Lung microvascular endothelial cell (primary cell): Measurements from ENCODE around the gene SSRP1. TPM values are rescaled to one million over a fixed set of nuclear protein-coding genes. Genes with fewer than 3 reads are reported as not detected.
"Not testable (repeated sequence)": the region's sequence is repeated elsewhere in the genome, so short reads cannot be mapped to it uniquely, and the experiment has no call there.

ENCODE experiments used
- DNase-seq, 2 donors: peaks; one replicate each; pipeline versions ENCODE4 v3.0.0 to v3.0.0-alpha.2; 2010; ENCODE audit warnings: low read depth in 2 of 2
- total RNA-seq: library from RNA; depleted of rRNA; stranded (reverse); fragments of >200 nt; gene quantifications from 2 replicates; pipeline ENCODE4 v1.2.1, GENCODE V29; 2014

Gene SSRP1
- total RNA-seq, 1 donor from 2014 or later = 34.5 TPM

DNA sequence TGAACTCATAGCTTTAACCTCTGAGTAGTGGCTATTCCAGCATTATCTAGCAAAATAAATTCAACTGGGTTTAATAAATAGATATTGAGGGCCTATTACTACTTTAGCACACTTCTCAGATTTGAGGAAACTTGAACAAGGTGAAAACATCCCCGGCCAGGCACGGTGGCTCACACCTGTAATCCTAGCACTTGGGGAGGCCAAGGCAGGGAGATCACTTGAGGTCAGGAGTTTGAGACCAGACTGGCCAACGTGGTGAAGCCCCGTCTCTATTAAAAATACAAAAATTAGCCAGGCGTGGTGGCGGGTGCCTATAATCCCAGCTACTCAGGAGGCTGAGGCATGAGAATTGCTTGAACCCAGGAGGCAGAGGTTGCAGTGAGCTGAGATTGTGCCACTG, 1.2 kb upstream of the SSRP1 start:
- DNase-seq = not testable (repeated sequence)

DNA sequence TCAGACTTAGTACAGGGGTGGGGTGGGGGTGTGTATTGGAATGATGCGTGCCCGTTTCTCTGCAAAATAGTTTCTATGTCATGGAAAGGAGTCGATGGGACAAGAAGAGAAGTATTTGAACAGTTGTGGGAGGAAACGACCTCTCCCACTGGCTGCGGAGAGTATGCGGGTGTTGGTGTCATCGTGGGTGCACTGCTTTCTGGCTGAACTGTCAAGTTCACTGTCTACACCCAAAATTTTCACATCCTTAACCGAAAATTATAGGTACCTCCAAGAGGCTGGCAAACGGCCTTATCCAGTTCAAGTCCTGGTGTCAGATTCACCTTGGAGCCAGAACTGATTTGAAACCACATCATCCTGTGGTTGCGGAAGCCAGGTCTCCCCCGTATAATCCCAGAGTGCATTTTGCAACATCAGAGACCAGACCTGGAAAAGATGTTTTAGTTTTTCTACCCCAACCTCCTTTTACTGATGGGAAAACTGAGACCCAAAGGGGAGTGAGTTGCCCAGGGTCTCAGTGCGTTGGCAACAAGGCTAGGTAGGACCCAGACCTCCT, 497 bp upstream of the SSRP1 start:
- no peak for DNase-seq

DNA sequence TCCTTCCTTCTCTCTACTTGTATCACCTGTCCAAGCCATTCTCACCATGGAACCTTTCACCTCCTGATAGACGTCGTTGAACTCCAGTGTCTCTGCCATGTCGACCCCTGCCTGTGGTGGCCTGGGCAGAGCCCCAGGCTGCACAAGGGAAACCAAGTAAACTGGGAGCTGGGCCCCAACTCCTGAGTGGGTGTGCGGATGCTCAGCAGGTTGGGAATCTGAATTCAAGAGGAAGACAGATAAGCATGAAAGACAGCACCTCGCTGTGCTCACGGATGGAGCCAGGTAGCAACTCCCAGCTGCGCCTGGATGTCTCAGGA, 709 bp downstream of the SSRP1 start:
- DNase-seq = no peak

DNA sequence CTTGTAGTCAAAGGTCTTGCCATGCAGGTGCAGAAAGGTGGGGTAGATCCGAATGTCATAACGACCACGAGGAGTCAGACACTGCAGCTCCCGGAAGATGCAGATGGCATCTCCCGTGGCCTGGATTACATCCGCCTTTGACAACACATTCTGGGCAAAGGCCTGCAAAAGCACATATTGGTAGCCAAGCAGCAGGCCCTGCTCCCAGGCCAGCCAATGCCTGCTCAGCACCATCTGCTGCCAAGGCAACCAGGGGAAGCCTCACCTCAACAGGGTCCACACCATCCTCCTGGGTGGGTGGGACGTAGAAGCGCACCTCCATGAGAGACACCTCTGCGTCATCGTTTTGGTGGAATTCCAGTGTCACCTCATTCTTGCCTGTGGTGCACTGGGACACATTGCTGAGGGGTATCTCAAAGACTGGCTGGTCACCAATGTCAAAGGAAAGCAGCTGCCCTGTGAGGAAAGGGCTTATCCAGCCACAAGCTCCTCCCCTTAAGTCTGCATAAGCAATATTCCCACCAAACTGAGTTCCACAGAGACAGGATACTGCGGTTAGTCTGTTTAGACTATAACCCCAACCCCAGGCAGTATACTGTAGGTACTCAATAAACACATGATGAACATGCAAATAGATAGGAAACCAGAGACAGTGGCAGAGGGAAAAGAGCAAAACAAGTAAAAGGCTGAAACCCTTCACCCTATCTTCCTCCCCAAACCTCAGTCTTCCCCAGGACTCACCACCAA, 2.8 kb downstream of the SSRP1 start:
- no peak for DNase-seq

DNA sequence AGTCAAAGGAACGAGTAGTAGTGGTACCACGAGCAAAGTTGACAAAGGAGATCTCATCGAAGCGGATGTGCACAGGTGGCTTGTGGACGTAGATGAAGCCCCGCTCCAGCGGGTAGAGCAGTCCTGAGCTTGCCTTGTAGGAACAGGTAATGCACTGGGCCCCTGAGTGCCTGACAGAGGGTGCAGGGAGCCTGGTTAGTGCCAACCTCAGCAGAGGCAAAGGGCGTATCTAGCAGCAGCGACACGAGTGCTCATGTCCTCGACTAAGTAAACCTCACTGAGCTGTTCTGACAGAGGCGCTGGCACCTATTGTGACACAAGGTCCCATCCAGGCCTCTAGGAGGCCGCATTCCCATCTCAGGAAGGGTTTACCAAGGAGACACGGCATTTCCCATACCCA, 4.0 kb downstream of the SSRP1 start:
- no peak for DNase-seq

DNA sequence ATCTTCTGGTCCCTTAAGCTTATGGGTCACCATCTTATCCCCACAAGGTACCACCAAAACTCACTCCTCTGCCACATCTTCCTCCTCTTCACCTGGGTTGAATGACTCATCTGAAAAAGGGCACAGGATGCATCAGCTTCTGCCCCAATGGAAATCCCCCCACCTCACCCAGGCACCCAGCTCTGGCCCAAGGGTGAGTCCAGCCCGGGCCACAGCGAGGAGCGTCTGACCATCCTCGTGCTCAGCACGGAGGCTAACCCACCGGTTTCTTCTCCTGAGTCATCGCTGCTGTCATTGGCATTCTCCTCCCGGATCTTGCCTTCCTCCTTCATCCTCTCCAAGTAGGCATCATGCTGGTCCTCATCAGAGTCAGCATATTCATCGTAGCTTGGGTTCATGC, 5.7 kb downstream of the SSRP1 start:
- DNase-seq = no peak

DNA sequence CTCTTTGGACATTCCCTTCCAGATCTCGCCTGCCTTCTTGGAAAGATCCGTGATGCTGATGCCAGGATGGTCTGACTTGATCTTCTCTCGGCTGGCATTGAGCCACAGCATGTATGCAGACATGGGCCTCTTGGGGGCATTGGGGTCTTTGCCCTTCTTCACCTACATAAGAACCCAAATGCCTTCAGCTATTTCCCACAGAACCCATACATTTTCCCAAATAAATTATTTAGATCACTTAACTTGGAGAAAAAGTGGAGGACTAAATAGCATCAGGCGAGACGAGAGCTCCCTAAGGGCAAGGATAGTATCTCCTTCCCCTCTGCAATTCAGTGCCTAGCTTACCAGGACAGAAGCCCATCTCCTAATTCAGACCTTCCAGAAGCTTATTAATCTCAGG, 8.0 kb downstream of the SSRP1 start:
- DNase-seq = no peak

DNA sequence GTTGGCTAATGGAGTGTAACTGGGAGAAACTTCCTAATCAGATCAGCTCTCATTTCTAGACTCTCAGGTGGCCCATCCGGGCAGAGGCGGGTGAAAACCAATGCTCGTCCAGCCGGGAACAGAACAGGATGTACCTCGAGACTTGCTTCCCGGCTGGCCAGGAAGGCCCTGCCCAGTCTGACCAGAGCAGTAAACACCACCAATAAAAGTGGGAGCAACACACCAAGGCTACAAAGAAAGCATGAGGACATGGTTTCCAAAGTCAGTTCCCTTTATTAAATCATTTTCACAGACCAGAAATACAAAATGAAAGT, 10.0 kb downstream of the SSRP1 start:
- peak; percentile 80 to 81 for DNase-seq

DNA sequence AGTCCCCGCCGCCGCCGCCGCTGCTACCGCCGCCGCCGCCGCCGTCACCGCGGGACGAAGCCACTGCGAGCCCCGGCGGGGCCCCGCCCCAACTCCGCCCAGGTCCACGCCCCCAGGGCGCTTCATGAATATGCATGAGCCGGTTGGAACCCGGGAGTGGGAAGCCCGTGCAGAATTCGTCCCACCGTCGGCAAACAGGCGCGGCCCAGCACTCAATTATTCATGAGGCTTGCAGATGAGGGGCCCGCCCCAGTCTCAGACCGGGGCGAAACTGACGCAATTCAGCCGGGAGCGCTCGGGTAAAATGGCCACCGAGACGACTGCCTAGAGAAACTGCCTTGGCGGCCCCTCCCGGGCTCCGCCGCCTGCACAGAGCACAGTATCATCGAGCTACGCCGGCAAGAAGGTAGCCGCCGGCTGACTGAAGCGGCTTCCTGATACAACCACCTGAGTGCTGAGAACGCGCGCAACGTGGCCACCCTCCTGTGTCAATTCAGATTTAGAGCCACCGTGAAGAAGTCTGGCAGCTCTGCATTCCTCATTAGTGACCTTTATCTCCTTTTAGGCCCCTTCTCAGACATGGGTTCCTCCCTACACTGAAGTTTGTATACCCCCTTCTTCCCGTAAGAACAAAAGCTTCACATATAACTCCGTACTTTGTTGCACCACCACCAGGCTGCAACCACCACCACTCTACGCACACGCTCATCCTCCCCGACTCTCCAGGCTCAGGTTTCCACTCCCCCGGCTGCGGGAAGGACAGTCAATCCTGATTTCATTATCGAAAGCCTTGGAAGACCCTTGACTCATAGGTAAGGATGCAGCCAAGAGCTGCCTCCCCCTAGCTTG, 10.6 kb downstream of the SSRP1 start, which contains the start of gene TNKS1BP1:
TNKS1BP1 (minus strand) TSS at position 67 of the 849 bp plus-strand sequence. CDS start 3,067 bp downstream, outside the sequence.
- peak; percentile 97 for DNase-seq

DNA sequence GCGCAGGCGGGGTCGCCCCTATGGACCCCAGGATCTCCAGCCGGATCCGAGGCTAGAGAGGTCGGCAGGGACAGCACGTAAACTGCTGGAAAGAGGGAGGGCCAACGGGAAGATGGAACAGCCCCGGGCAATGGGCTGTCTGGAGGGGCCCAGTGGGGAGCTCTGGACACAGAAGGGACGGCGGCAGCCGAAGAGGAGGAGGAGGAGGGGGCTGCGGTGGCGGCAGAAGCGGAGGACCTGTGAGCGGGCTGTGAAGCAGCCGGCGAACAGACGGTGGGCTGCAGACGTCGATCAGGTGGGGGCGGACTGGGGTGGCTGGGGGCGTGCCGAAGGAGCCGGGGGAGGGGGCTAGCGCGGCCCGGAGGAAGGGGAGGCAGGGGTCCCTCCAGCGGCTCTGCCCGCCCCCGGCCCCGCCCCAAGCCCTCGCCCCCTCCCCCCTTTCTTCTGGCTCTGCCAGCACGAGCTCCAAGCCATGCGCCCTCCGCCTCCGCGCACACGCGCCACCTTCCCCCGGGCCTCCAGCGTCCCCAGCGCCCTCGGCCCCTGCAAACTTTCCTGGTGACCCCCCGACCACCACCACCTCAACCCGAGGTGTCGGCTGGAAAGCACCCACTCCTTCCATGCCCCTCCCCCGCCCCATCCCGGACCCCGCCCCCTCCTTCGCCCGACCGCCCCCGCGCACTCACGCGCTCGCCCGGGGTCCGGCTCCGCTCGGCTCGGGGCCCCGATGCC, 11.4 kb downstream of the SSRP1 start:
- peak; percentile 46 to 50 for DNase-seq

DNA sequence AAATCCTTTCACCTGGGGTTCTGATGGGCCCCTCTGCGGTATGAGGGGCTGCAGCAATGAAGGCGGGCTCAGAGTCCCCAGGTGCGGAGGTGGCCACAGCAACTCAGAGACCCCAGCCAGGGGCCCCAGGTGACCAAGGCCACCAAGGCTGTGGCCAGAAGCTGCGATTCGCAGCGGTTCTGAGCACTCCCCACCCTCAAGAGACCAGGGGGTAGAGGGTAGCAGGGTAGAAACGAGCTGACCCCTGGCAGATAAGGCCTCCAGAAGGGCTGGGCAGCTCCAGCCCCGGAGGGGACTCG, 11.9 kb downstream of the SSRP1 start:
- no peak for DNase-seq

DNA sequence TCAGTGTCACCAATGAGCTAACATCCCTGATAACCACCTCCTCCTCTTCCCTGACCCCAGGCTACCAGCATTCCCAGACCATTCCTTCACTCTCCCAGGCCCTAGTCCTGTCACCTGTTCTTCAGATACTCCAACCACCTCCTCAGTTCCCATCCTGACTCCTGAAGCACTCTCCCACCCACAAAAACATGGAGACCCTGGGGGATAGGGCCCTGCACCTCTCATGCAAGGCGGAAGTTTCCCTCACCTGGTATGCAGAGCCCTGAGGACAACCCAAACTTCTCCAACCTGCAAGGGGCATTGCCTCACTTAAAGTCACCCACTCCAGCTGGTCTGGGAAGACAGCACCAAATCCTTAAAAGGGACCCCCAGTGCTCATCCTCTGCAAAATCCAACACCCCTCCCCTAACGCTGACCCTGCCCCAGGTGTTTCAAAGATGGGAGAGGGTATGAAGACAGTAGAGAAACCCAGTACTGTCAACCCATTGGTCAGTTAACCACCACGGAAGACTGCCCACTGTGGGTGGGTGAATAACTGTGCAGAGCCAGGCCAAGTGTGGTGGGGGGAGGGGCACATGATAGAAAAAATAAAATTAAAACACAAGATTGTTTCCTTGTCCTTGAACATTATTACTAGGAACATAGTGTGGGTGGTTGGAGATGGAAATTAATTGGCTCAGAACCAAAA, 12.4 kb downstream of the SSRP1 start:
- peak in 1 of 2 donors; percentile 35 for DNase-seq

DNA sequence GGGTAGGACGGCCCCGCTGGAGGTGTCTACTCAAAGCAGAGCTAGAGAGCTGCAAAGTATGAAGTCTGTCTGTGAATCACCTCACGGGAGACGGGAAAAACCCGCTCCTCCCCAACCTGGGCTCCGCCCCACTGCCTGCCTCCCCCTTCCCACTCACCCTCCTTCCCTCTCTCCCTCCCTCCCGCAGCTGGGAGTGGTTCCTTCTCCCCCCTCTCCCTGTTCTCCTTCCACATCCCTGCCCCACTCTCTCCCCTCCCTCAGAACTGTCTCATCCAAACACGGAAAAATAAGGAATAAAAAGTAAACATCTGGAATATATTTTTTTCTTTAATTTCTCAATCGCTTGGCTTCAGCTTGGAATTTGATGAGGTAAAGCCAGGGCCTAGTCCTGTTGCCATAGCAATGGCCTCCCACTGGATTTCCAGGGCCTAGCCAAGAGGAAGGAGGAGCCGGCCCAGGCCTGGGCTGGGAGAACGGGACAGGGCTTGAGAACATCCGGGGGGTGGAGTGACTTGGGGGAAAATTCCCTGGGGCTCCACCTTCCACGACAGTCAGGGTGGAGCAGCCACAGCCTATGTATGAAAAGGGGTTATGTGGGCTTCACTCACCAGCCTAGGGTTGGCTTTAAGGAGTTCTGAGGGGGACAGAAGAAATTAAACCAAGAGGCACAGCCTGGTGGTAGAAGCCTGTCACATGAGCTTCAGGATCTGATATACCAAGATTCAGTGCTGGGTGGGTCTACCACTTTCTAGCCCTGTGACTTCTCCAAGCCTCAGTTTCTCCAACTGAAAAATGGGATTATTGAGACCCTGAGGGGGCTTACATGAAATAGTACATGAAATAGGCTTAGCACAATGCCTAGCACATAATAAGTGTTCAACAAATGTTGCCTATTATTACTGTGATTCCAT, 13.2 kb downstream of the SSRP1 start:
- DNase-seq = peak; percentile 85 to 96

DNA sequence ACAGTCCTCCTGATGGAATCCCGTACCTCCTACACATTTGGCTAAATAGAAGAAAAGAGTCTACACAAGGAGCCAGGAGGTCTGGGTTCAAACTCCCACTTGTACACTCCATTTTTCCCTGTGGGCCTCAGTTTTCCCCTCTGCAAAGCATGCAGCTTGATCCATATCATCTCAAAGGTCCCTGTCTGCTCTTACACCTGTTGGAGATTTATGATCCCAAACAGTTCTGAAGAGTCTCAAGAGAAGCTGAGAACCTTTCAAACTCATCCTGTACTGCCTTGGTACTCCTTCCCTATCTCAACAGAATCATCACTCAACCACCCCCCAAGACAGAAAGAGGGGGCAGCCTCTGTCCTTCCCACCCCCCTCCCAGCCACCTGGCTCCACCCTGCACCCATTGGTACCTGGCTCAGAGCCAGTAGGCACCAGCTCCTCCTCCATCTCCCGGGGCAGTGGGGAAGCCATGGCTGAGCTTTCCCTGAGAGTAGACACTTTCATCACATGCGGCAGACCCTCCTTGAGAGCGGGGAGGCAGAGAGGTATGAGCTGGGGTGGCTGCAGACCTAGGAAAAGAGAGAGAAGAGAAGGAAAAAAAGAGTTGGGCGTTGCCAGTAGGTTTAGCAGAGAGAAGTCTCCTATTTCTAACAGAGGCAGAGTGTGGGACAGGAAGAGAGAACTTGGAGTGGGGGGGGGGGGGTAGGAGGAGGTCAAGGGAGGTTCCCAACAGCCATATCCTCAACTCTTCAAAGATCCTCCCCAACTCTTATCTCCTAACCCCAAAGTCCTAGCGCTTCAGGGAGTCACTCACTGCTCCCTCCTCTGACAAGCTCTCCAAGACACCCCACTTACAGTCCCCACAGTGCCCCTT, 14.1 kb downstream of the SSRP1 start:
- DNase-seq = no peak

DNA sequence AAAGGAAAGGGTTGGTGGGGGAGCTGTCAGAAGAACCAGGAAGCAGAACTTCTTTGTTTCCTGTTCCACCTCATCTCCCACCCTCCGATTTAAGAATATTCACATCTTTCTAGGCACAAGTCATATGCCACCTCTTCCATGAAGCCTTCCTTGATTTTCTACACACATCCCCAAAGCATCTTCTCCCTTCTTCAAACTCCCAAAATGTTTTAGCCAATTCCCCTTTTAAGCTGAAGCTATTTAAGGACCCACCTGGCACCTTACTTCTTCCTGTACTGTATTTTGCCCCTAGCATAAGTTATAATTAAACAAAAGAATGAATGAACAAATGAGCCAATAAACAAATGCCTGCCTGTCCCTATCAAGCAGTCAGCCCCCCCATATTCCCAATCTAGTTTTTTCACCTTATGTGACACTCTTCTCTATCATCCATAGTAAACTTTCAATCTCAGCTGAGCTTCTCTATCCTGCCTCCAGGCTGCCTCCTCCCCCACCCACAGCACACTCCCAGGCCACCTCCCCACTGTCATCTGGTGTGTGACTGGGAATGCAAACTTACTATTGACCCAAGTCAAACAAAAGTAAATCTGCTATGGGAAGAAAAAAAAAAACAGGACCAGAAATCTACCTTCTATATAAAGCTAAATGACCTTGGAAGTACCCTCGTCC, 14.8 kb downstream of the SSRP1 start:
- DNase-seq = no peak

DNA sequence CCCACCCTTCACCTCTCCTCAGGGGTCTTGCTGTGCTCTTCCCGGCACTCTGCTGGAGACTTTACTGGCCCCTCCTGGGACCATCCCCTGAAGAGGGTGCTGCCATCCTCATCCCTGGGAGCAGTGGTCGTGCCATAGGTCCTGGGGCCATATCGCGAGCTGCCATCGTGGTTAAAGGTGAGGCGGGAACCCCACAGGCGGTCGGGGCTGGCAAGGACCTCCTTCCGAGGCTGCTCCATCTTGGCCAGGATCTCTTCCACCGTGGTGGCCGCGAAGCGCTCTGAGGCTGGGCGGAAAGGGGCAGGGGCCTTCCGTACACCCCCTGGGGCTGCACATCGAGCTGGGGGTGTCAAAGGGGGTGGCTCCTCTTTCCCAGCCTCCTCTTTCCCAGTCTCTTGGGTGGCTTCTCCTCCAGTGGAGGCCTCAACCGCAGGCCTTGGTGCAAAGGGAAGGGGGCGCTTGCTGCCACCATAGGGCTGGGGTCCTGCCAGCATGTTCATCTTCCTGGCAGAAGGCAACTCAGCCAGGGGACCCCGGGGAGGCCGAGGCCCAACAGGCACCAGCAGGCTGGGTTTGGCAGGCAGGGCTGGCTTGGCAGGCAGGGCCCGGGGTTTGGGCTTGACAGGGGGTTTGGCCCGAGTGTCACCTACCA, 15.5 kb downstream of the SSRP1 start:
- no peak for DNase-seq

DNA sequence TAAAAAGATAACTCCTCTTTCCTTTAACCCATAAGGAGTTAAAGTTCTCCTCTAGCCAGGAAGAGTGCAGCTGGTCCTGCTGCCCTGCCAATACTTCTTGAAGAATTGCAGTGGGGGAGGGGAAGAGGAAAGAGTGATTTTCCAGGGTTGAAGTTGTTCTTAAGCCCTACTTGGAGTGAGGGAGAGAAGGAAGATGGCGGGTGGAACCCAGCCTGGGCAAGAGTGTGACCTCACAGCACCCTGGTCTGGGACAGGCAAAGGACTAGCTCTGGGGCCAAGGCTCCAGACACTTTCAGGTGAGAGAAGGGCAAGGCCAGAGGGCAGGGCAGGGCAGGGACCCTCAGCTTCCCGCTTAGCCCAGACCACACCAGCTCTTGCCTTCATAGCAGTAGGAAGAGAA, 17.5 kb downstream of the SSRP1 start:
- DNase-seq = peak in 1 of 2 donors; percentile 61

DNA sequence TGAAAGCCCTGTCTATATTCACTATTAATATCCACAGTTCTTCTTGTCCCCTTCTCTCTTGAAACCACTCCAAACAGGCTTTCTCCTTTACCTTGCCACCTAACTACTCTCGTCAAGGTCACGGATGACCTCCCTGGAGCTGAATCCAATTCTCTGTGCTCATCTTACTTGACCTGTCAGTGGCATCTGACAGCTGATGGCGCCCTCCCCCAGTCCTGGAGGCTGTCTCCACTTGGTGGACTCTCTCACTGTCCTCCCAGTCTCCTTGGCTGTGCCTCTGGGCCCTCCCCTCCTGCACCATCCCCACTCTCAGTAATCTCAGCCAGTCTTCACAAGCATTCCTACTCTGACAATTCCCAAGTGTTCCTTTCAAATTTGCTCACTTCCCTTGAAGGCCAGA, 19.7 kb downstream of the SSRP1 start:
- no peak for DNase-seq

DNA sequence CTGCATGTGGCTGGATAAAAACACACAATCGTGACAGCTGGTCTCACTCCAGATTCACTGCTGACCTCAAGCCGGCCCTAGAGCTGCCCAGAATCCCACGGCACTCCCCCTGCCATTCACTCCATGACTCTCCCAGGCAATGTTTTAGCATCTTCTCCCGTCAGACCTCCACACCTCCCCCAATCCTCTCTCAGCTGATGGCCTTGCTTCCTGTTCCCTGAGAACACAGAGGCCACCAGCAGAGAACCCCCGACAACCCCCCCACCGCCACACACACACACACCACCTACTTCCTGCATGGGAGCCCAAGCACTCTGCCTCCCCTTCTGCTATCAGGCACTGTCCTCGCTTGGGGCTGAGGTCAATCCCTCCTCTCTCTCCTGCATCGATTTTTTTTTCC, 20.2 kb downstream of the SSRP1 start:
- peak; percentile 56 to 72 for DNase-seq
